NCI-H1105 (cell line): ENCODE measurements around the gene SHROOM3.
A peak's percentile ranks its signal among the peaks of the same experiment; 100 is the strongest.

ENCODE experiments used
- DNase-seq: peaks from one replicate; lab custom pipeline; 2025; lab: John Stamatoyannopoulos, UW

SHROOM3 gene

GRCh38 chr4:76569706-76570105 lies 134.7 kb downstream of the SHROOM3 start:
- DNase-seq: no peak

DNA sequence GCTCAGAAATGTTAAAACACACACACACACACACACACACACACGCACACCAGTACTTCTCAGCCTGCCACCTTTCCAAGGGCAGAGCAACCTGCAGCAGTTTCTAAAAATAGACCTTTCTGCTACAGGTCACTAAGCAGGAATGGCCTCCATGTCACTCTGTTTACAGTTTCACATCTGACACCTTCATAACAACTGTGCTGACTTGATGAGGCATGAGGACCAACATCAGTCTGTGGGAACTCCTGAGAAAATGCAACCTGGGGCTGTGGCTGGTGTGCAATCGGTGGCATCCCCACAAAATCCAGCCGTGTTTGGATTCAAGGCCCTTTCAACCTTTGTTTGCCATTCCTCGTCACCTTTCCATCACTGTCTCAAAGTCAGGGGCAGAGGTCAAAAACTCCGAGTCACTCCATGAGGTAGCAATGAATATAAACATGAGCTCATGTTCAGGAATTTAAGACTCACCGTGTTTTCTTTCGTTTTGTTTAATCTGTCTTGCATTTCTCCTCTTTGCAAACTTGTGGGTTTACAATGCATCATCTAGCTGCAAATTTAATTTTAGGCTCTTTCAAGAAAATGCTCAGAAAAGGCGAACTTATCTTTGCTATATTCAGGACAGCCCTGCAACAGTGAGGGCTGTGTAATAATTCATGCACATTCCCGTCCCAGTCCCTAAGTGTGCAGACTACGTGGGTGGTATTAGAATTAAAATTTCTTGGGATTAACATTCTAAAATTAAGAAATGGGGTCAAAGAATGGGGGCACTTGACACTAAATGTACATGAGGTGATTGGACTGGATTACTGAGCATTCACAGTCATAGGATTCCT lies 135.3 kb downstream of the SHROOM3 start:
- no peak for DNase-seq

DNA sequence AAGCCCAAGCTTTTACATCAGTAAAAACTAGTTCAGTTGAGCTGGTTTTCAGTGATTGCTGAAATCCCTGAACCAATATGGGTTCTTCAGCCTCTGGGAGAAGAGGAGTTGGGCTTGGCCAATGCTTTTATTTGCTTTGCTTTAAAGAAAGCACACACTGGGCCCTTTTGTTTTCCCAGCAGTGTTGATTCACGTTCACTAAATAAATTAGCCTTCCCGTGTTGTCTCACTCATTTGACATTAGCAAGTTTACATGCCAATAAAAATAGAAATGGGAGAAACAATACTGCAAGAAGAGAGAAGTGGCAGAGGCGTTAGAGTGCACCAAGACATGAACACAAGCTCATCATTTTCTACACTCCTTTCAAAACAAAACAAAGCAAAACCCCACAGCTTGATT lies 136.2 kb downstream of the SHROOM3 start:
- DNase-seq: no peak

GRCh38 chr4:76572224-76572623 lies 137.2 kb downstream of the SHROOM3 start:
- DNase-seq: no peak

DNA sequence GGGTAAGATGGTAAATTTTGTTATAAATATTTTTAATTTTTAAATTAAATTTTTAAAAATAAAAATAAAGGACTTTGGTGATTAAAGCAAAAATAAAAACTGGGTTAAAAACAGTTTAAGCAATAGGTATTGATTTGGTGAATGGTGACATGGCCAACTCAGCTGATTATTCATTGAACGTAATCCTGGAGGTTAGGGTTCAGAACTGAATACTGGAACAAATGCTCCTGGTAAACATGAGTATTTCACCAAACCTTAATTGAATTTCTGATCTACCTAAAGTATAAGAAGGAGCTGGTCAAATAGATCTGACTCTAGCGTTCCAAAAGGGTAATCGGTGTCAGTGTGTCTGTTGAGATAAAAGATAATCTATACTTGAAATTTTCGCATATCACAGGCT lies 141.8 kb downstream of the SHROOM3 start:
- DNase-seq: no peak

GRCh38 chr4:76578002-76578560 lies 143.1 kb downstream of the SHROOM3 start:
- no peak for DNase-seq

DNA sequence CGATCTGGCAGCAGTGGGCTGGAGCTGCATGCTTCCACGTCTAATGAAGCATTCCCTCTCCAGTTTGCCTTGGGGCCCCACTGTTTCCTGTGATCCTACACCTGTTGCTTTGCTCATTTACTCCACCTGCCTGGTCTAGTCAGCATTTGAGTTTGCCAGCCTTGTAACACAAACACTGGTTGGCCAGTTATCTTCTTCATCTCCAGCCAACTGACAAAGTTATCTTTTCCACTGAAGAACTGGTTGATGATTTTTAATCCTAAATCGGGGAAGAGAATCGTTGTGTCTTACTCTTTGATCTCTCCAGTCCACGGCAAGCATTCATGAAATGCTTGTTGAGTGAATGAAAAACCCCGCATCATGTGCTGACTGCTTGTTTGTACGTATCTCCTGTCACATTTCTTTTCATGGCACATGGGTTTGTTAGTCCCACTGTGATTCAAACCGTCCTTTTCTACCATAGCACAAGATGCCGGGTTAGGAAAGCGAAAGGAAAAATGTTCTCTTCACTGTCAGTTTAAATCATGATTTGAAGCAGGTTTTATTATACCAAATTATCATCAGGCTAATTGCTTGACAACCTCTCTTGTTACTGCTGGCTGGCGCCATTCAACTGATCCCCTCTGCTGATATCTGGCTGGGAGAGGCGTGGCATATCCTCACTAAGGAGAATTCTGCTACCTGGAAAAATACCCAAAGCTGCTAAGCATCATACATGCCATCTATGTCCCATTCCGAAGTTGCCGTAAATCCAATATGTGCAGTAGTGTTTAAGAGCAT lies 144.8 kb downstream of the SHROOM3 start:
- DNase-seq: peak; percentile 67

GRCh38 chr4:76581077-76581962 lies 146.3 kb downstream of the SHROOM3 start:
- DNase-seq: no peak

DNA sequence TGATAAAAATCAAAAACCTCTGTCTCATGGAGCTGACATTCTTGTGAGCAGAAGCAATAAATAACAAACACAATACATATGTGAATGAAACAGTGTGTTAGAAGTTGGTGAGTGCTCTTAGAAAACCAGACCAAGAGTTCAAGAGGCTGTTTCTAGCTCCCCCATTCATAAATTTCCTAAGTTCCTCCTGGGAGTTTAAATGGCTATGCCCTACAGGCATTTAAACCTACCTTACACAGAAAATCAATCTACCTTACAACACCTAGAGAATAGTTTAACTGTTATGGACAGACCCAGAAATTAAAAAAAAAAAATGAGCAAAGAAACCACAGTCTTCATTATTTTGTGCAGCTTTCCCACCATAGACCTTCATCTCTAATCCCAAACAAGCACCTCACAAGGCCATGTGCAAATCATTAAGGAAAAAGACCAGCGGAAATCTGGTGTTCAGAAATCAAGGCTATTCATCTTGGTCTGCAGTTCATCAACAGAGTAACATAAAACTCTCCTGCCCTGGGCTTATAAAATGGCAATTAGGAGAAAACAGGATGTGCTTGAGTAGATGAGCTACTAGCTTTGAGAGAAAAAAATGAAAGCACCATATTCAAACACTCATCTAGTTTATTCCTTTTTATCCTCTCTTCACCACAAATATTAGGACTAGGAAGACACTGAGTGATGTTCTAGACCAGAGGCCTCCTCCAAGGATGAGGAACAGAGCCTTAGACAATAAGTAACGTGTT lies 147.2 kb downstream of the SHROOM3 start:
- DNase-seq: no peak

GRCh38 chr4:76582817-76583087 lies 147.7 kb downstream of the SHROOM3 start:
- no peak for DNase-seq

- DNase-seq: no peak
Measured at GRCh38 chr4:76584241-76585152, 149.5 kb downstream of the SHROOM3 start.

GRCh38 chr4:76585272-76585671 lies 150.2 kb downstream of the SHROOM3 start:
- DNase-seq: no peak

- peak; percentile 62 for DNase-seq
Measured at GRCh38 chr4:76585897-76586360, 150.9 kb downstream of the SHROOM3 start.

- DNase-seq: no peak
Measured at GRCh38 chr4:76588274-76588673, 153.2 kb downstream of the SHROOM3 start.

- DNase-seq: no peak
Measured at GRCh38 chr4:76589402-76589801, 154.4 kb downstream of the SHROOM3 start.

DNA sequence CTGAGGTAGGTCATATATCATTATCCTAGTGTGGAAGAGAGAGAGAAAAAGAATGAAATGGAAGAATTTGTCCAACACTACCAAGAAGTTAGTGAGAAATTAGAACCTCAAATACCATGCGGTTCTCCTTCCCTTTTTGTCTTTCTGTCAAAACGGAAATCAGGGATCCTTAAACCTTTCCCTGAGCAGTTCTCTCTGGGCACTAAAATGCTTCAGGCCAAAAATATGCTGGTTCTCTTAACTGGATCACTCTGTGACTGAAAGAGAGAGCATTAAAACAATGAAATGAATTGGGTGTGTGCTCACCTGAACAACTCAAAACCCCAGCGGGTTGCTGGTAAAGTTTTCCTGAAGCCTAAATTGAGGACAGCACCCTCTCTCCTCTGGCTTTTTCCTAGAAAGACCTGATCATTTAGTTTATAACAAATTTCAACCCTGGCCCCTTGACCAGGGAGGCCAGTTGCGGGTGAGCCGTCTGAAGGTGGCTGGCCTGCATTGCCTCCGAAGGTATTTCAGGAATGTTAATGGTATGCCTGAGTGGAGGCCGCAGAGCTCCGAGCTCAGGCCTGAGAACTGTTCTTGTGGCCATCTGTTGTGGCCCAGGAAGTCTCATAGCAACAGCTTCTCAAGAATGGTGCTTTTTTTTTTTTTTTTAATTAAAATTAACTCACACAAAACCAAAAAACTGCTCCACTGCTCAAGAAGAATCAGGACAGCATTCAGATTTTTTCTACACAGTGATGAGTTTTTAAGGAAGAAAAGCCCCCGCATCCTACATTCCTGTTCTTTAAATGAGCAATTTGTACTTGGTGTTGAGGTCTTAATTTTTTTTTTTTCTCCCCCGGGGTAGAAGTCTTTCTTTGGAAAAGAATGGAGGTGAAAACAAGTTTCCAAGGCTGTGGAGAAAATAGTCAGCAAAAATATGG lies 155.1 kb downstream of the SHROOM3 start:
- no peak for DNase-seq

DNA sequence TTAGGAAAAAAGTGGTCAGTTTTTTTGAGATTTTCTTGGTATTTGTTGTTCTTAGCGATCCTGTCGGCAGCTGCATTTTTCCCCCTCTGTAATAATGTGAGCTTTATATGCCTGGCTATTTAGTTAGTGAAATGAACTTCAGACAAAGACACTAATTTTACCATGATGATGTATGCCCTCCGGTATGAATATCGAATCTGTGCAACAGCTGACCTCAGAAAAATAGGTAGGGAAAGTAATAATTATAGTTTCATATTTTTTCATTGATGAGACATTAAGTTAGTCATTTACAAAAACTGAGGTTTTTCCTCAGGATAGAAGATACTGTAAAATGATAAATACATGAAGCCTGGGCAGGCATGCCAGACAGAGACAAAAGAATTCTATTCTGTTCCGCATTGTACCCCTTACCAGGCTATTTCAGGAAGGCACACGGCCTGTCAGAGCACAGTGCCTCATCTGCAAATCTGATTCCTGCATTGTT lies 155.8 kb downstream of the SHROOM3 start:
- no peak for DNase-seq

GRCh38 chr4:76591992-76592391 lies 157.0 kb downstream of the SHROOM3 start:
- DNase-seq: no peak

- no peak for DNase-seq
Measured at GRCh38 chr4:76592460-76592859, 157.4 kb downstream of the SHROOM3 start.
